GM12878 (cell line): Measurements from ENCODE around the gene SERPINB10. TPM values are rescaled to one million over a fixed set of nuclear protein-coding genes. Genes with fewer than 3 reads are reported as not detected.

Experiments used
- CHD2 ChIP-seq: IDR thresholded peaks from 2 replicates; pipeline ENCODE4 v1.6.1; 2011; ENCODE audit warnings: low read depth, low read length, improper control_type of control experiment, borderline replicate concordance
- FOXK2 ChIP-seq: fragments of 450-650 bp; IDR thresholded peaks from 2 replicates; pipeline ENCODE4 v1.6.1; 2017; ENCODE audit warnings: mild to moderate bottlenecking, moderate library complexity
- IKZF1 ChIP-seq: fragments of 450-650 bp; conservative IDR thresholded peaks from 2 replicates; pipeline ENCODE4 v1.6.1; 2017; ENCODE audit warnings: antibody characterized with exemption, mild to moderate bottlenecking
- MEF2B ChIP-seq: fragments of 450-650 bp; IDR thresholded peaks from 2 replicates; pipeline ENCODE4 v1.6.1; 2018; ENCODE audit warnings: mild to moderate bottlenecking, moderate library complexity; ENCODE audit not compliant: partially characterized antibody, poor library complexity, severe bottlenecking
- POU2F2 ChIP-seq: IDR thresholded peaks from 3 replicates; pipeline ENCODE4 v1.6.1; 2011; ENCODE audit warnings: low read depth, mild to moderate bottlenecking, low read length, borderline replicate concordance
- RFX5 ChIP-seq: IDR thresholded peaks from 2 replicates; pipeline ENCODE4 v1.6.1; 2011; ENCODE audit warnings: low read depth, low read length, improper control_type of control experiment
- ZBTB40 ChIP-seq: fragments of 450-650 bp; IDR thresholded peaks from 2 replicates; pipeline ENCODE4 v1.6.1; 2016; ENCODE audit warnings: mild to moderate bottlenecking, moderate library complexity, borderline replicate concordance
- ZNF622 ChIP-seq: fragments of 450-650 bp; IDR thresholded peaks from 2 replicates; pipeline ENCODE4 v1.6.1; 2017; ENCODE audit warnings: mild to moderate bottlenecking, inconsistent platforms
- polyA plus RNA-seq, 11 experiments: library from polyadenylated mRNA; depleted of rRNA in 4 of 11; unstranded in 6 of 11; stranded (reverse) in 5 of 11; fragments of >200 nt; fragmentation: Nextera tagmentation in 4 of 11; fragmentation: Illumina TruSeq in 1 of 11; extraction: Ambion mirVana in 4 of 11; extraction: Trizol in 1 of 11; gene quantifications; 1 replicate in 1 of 11; 2 replicates in 10 of 11; pipeline versions ENCODE4 v1.2.1 to v1.2.3, GENCODE V29; 2011 to 2016; ENCODE audit warnings: inconsistent platforms in 2 of 11, missing spikeins in 2 of 11, low read depth in 1 of 11
- total RNA-seq, 4 experiments: library from RNA; depleted of rRNA in 3 of 4; stranded (reverse); fragments of >200 nt in 3 of 4; fragmentation: Illumina TruSeq in 1 of 4; extraction: Trizol in 1 of 4; gene quantifications; 2 replicates each; pipeline versions ENCODE4 v1.2.1 to v1.2.3, GENCODE V29; 2013 to 2021

Gene SERPINB10
- total and polyA plus RNA-seq, 10 of the 15 experiments (the other 5 are each of a cell fraction or from before 2014, with no cell fraction given): 12.0 to 83.5 (median 24.1) TPM

- TF ChIP-seq ZBTB40: no peak
- no peak for TF ChIP-seq FOXK2
- TF ChIP-seq IKZF1: no peak
- no peak for TF ChIP-seq ZNF622
- no peak for TF ChIP-seq MEF2B
- no peak for TF ChIP-seq CHD2
- no peak for TF ChIP-seq RFX5
- no peak for TF ChIP-seq POU2F2
These were observed 18.1 kb upstream of the SERPINB10 start (continued) for GRCh38 chr18:63889626-63890025.
